CD1c-positive myeloid dendritic cell (primary cell): Measurements from ENCODE around the gene NMB.
"Not testable (repeated sequence)": the region's sequence is repeated elsewhere in the genome, so short reads cannot be mapped to it uniquely, and the experiment has no call there.

ENCODE experiments used
- DNase-seq: peaks from one replicate; pipeline ENCODE4 v3.0.0-alpha.2; 2016; ENCODE audit errors: extremely low spot score

Gene NMB

DNA sequence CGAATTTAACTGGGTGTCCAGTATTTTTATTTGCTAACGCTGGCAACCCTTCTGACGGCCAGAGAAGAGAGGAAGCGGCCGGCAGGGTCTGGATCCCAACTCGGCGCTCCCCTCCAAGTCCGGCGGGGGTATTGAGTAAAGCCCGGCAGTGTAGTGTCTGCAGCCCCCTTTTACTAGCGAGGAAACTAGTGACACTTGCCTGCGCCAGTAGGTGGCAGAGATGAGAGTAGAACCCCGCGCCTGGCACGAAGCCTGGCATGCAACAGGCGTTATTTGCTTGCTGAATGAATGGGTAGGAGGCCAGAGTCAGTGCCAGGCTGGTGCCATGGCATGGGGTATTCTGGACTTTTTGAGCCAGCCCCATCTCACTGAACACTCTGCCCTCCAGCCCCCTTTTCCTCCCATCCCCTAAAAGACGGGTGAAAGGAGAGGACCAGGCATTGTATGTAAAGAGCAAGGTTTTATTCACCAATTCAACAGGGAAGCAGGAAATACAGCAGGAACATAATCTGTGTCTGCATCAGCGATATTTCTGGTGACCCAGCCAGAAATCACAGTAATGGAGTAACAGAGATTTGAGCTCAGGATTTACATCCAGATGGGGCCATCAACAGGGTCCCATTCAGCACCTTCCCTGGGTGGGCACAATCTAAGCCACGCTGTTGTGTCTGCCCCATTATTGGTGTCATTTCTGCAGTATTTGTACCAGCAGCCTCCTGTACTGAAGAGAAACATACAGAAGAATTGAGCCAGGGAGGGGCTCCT lies 3.1 kb downstream of the NMB start:
- peak; percentile 77 for DNase-seq

DNA sequence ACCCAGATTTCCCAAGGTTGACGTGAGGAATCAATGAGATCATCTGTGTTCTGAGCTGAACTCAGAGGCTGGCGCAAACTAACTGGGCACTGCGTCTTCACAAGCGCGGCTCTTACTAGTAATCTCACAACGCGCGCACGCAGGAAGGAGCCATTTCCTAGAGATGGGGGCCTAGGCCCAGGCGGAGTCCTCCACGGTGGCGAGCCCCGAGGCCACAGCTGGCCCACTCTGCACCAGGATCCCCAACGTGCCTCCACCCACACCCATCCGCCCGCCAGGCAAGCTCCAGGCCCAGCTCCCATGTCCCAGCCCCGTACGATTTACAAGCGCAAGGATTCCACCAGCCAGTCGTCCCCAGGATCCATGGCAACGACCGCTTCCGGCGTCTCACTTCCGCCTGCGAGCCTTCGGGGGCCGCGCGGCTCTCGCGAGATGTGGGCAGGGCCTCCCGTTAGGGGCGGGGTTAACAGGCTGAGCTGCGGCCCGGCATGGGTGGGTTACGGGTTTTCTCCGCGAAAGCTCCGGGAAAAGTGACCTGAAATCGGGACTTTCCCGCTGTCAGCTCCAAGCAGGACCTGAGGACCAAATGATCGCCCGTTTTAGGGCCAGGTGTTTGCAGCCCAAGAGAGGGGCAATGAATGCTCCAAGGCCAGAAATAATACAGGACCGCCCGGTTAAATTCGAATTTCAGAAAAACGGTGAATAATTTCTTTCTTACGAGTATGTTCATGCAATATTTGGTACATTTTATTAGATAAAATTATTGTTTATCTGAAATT lies 3.9 kb downstream of the NMB start, which contains the start of gene WDR73:
Gene WDR73 (minus strand): TSS at position 374 of the 779 bp plus-strand sequence. CDS start 9 bp downstream, at position 365.
- peak; percentile 98 for DNase-seq

DNA sequence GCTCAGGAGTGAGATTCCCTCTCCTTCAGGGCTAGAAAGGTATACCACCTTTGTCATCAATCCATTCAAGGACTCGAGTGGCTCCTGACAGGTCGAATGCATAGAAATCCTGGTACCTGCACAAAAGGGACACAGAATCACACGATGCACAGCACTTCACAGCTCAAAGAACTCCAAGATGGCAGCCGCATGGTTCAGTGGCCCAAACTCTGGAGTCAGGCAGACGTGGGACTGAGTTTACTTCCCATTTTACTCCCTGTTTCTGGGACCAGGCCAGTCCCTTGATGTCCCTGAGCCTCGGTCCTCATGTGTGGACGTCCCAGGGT lies 4.5 kb downstream of the NMB start:
- peak; percentile 73 for DNase-seq

DNA sequence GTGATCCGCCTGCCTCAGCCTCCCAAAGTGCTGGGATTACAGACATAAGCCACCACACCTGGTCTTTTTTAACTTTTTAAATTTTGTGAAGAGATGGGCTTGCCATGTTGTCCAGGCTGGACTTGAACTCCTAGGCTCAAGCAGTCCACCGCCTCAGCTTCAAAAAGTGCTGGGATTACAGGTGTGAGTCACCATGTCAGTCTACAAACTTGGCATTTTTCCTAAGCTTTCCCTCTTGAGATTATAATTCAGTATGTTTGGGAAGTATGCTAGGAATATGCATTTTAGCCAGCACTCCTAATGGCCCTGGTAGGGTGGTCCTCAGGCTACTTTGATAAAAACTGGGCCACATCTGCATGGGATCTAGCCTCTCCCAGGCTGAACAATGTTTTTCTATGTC lies 8.3 kb downstream of the NMB start:
- no peak for DNase-seq

DNA sequence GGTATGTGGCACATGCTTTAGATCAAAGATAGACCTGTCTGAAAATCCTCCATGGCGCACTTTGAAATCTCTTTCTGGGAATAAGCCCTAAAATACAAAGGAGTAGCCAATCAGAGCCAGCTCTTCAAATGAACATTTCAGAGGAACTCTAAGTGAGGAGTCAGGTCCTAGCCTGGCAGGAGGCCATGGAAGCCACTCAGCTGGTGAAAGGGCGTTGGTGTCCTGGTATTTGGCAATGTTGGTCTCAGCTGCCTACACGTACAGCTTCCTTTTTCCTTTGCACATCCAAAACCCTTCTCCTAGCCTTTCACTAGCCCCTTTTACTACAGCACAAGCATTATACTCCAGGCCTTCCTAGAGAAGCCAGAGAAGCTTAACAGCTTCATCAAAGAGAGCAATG lies 9.5 kb downstream of the NMB start:
- peak; percentile 84 for DNase-seq

DNA sequence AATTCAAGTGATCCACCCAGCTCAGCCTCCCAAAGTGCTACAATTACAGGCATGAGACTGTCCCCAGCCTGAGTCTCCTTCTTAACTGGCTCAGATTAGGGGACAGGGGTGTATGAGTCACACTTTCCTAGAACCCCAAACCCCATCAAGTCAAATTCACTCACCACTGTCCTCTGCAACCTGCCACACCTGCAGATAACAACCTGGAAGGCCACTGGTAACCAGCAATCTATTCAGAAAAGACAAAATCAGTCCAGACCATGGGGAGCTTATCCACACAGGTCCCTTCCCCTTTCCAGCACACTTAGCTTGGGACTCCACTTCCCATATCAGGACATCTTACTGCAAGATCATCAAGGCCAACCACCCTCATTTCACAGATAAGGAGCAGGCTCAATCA lies 10.3 kb downstream of the NMB start:
- peak; percentile 20 for DNase-seq

DNA sequence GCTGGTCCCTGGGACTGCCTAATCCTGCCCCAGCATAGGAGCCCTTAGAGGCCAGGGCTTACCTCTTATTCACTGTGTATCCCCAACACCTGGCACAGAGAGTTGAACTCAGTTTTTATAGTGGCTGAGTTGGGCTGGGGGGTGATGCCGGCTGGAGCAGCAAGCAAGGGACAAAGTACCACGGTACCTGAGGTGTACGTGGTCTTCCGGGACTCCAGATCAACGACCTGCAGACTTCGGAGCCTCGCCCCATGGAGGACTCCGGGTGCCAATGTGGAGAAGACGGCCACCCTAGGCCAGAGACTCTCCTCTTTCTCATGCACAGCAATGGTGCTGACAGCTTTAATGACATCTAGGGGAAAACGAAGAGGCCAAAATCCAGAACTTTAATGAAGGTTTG lies 12.0 kb downstream of the NMB start:
- no peak for DNase-seq

DNA sequence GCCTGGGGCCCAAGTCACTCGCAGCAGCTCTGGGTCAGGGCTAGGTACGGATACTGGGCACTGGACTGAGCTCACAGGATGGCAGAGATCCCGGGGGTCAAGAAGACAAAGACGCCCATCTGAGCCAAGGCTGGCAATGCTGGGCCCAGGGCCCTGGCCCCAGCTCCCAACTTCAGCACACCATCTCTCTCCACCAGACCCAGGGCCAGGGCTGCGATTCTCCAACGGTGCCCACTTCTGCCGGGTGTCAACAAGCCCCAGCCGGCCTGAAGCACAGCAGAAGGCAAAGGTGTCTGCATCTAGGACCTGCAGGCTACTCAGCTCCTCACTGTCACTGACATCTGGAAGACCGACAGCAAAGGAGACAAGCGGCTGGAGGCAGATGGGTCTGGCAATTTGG lies 12.5 kb downstream of the NMB start:
- no peak for DNase-seq

DNA sequence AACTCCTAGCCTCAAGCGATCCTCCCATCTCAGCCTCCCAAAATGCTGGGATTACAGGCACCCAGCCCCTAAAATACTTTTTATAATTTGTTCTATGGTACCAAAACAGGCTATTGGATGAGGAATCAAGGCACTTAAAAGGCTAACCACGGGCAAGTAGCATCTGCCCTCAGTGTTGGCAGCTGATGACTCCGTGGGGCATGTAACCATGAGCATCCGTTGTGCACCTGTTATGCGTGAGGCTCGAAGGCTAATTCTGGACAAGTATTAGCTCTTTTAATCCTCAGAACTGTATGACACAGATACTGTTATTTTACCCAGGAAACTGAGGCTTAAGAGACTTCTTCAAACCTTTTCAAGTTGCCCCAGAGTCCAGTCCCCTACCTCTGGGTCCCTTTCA lies 14.2 kb downstream of the NMB start:
- no peak for DNase-seq

DNA sequence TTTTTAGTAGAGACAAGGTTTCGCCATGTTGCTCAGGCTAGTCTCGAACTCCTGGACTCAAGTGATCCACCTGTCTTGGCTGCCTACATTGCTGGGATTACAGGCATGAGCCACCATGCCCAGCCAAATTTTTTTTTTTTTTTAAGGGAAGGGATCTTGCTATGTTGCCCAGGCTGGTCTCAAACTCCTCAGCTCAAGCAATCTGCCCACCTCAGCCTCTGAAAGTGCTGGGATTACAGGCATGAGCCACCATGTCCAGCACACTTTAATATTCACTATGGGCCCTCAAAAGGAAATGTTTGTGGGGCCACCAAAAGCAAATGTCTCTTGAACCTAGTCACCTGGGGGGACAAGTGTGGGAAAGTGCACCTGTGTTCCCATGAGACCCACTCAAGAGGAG lies 15.4 kb downstream of the NMB start:
- DNase-seq = not testable (repeated sequence)

DNA sequence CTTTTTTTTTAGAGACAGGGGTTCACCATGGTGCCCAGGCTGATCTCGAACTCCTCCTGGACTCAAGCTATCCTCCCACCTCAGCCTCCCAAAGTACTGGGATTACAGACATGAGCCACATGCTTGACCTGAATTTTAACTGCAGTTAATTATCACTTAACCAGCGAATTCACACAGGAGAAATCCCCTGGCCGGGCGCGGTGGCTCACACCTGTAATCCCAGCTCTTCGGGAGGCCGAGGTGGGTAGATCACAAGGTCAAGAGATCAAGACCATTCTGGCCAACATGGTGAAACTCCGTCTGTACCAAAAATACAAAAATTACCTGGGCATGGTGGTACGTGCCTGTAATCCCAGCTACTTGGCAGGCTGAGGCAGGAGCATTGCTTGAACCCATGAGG lies 16.1 kb downstream of the NMB start:
- DNase-seq = not testable (repeated sequence)

DNA sequence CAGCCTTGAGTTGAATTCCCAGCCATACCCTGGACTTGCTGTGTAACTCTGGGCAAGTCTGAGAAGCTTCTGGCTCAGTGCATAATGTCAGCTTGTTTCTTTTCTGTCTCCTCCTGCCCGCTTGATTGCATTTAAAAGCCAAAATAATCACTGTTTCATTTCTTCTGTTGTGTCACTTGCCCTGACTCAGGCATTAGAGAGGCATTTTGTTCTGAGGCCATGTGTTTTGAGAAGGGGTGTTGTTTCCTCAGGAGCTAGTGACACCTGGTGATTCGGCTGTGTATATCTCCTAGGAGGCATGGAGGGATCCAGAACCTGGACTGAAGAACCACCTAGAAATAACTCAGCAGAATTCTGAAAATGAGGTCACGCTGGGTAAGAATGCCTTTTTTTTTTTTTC lies 19.9 kb downstream of the NMB start:
- DNase-seq = no peak

DNA sequence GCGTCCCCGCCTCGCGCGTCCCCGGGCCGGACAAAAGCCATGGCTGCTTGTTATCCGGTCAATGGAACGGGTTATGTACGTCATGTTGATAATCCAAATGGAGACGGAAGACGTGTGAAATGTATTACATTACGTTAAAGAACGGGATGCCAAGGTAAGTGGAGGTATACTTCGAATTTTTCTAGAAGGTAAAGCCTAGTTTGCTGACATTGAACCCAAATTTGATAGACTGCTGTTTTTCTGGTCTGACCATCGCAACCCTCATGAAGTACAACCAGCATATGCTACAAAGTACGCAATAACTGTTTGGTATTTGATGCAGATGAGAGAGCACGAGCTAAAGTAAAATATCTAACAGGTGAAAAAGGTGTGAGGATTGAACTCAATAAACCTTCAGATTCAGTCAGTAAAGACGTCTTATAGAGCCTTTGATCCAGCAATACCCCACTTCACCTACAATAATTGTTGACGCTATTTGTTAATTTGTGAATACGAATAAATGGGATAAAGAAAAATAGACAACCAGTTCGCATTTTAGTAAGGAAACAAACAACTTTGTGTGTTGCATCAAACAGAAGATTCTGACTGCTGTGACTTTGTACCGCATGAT lies 23.7 kb downstream of the NMB start:
- DNase-seq = no peak

DNA sequence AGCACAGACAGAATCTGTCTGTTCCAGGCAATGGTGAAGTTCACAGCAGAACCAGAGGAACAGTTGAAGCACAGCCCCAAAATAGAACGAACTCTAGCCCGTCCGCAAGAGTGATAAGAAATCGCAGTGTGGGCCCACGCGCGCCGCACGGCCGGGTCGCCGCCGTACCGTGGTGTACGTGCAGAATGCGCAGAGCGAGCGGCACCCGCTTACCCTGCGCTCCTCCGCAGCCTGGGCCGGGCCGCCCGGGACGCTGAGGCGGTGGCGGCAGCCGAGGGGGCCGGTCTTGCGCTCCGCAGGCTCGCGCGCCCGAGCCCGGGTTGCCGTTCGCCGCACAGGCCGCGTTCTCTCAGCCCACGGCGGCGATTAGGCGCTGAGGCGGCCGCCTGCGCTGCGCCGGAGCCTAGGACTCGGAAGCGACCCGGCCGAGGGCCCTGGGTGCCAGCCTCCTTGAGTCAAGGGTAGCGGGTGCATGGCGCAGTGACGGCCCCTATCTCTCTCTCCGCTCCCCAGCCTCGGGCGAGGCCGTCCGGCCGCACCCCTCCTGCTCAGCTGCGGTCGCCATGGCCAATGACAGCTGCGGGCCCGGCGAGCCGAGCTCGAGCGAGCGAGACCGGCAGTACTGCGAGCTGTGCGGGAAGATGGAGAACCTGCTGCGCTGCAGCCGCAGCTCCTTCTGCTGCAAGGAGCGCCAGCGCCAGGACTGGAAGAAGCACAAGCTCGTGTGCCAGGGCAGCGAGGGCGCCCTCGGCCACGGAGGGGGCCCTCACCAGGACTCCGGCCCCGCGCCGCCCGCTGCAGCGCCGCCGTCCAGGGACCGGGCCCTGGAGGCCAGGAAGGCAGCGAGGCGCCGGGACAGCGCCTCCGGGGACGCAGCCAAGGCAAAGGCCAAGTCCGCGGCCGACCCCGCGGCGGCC lies 24.4 kb downstream of the NMB start:
- peak; percentile 62 for DNase-seq

DNA sequence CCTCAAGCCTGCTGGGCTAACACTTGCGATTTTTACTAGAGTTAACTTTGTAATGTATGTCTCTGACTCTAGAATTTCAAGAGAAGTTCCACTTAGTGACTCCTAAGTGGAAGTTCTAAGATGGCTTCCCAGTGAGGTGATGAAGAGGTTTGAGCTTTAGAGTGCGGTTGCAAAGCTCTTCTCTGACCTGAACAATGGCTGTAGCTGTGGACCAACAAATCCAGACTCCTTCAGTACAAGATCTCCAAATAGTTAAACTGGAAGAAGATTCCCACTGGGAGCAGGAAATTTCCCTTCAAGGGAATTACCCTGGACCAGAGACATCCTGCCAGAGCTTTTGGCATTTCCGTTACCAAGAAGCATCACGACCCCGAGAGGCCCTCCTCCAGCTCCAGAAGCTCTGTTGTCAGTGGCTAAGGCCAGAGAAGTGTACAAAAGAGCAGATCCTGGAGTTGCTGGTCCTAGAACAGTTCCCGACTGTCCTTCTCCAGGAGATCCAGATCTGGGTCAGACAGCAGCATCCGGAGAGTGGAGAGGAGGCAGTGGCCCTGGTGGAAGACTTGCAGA lies 26.2 kb downstream of the NMB start:
- DNase-seq = no peak

DNA sequence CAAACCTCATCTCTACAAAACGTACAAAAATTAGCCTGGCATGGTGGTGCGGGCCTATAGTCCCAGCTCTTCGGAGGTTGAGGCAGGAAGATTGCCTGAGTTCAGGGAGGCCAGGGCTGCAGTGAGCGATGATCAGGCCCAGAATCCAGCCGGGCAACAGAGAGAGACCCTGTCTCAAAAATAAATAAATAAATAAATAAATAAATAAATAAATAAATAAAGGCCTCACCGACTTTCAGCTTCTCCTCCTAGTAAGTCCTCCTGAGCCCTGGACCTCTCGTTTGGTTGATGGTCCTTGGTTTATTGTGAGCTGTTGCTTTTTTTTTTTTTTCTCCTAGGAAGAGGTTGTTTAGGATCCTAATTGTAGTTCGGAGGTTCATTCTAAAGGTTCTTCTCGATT lies 29.0 kb downstream of the NMB start:
- DNase-seq = no peak

DNA sequence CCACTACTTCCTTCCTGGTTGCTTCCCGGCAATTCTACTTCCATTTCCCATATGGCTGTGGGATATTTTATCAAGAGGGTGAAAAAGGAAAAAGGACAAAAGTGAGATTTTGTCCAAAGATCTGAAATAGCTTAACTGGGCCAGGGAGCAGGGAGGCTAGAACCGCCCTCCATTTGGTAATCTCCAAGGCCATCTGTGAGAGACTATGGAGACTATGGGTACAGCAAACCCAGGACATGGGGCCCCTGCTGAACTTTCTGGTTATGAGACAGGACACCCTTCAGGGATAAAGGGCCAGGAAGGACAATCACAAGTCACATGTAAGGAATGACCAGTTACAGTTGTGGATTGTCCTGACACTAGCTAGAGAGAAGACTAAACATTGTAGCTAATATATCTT lies 32.9 kb downstream of the NMB start:
- no peak for DNase-seq

DNA sequence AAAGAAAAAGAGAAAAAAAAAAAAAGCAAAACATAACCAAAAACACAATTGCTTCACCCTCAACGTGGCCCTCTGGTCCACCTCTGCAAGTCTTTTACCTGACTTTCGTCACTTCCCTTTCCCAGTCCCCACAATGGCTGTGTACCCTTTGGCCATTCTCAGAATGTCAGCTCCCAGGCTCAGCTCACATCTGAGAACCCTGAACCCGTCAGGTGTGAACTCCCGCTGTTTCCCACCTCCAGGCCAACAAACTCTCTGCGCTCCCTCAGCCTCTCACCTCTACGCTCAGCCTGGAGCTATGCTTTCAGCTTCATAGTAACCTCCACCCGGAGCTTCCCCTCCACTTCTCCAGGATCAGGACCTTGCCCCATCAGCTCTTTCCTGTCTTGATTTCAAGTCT lies 33.6 kb downstream of the NMB start:
- no peak for DNase-seq

DNA sequence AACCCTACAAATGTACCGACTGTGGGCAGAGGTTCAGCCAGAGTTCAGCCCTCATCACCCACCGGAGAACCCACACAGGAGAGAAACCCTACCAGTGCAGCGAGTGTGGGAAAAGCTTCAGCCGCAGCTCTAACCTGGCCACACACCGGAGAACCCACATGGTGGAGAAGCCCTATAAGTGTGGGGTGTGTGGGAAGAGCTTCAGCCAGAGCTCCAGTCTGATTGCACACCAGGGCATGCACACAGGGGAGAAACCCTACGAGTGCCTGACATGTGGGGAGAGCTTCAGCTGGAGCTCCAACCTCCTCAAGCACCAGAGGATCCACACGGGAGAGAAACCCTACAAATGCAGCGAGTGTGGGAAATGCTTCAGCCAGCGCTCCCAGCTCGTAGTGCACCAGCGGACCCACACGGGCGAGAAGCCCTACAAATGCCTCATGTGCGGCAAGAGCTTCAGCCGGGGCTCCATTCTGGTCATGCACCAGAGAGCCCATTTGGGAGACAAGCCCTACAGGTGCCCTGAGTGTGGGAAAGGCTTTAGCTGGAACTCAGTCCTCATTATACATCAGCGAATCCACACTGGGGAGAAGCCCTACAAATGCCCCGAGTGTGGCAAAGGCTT lies 36.5 kb downstream of the NMB start:
- DNase-seq = no peak

DNA sequence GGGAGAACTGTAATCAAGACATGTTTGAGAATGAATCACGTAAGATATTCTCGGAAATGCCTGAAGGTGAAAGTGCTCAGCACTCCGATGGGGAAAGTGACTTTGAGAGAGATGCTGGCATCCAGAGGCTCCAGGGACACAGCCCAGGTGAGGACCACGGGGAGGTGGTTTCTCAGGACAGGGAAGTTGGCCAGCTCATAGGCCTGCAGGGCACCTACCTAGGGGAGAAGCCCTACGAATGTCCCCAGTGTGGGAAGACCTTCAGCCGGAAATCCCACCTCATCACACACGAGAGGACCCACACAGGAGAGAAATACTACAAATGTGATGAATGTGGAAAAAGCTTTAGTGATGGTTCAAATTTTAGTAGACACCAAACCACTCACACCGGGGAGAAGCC lies 37.4 kb downstream of the NMB start:
- DNase-seq = no peak

DNA sequence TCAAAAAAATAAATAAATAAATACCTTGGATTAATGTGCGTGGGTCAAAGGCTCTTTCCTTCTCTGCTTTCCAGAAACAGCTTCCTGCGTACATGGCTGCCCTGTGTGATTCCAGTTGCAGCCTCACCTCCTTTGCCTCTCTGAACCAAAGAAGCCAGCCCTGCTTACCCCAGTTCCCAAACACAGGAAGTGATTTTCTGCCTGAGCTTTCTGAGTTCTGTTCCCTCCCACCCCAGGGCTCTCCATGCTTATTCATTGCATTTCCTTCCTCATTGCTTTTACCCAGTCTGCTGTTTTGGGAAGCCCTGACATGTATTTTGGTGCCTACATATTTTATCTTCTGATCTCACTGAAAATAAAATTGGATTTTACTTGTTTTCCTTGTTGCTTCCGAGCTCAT lies 41.8 kb downstream of the NMB start:
- DNase-seq = peak; percentile 60
